AG04450 (cell line): ENCODE measurements around the gene SNPH. TPM values are rescaled to one million over a fixed set of nuclear protein-coding genes. Genes with fewer than 3 reads are reported as not detected.

Source experiments
- CTCF ChIA-PET: fragments of 300-600, 350-600 bp; formaldehyde crosslinking; extraction: SDS; loops from one replicate; lab custom pipeline; 2022; ENCODE audit warnings: antibody characterized with exemption, inconsistent platforms; lab: Charles Lee
- POLR2A ChIA-PET: fragments of 350-600 bp; formaldehyde crosslinking; extraction: SDS; loops from one replicate; lab custom pipeline; 2021; ENCODE audit warnings: antibody characterized with exemption, inconsistent platforms; lab: Yijun Ruan, JAX
- DNase-seq: peaks from one replicate; pipeline ENCODE4 v3.0.0-alpha.2; 2011; ENCODE audit warnings: low read depth, low spot score
- H3K27ac ChIP-seq: one replicate; pipeline ENCODE4 v1.5.1; 2012; ENCODE audit warnings: low read depth, low read length, control low read depth
- H3K27me3 ChIP-seq: one replicate; pipeline ENCODE4 v1.6.0; 2012; ENCODE audit warnings: low read length; ENCODE audit not compliant: control insufficient read depth, insufficient read depth
- H3K4me3 ChIP-seq: 2 replicates; pipeline ENCODE4 v1.5.1; 2011; ENCODE audit warnings: mild to moderate bottlenecking, low read depth, low read length, control low read depth
- H3K9me3 ChIP-seq: 2 replicates; pipeline ENCODE4 v1.5.1; 2012; ENCODE audit warnings: low read length; ENCODE audit not compliant: control insufficient read depth, insufficient read depth
- polyA plus RNA-seq: library from polyadenylated mRNA; depleted of rRNA; stranded (reverse); fragments of >200 nt; gene quantifications from 2 replicates; pipeline ENCODE4 v1.2.3, GENCODE V29; 2011
- TF ChIP-seq, protein P1 (sequence below): IDR thresholded peaks from 2 replicates; pipeline ENCODE4 v1.5.1; 2011; ENCODE audit warnings: low read depth, low read length, control low read depth, inconsistent platforms

The SNPH gene
- polyA plus RNA-seq, 1 experiment = 1.5 TPM

DNA sequence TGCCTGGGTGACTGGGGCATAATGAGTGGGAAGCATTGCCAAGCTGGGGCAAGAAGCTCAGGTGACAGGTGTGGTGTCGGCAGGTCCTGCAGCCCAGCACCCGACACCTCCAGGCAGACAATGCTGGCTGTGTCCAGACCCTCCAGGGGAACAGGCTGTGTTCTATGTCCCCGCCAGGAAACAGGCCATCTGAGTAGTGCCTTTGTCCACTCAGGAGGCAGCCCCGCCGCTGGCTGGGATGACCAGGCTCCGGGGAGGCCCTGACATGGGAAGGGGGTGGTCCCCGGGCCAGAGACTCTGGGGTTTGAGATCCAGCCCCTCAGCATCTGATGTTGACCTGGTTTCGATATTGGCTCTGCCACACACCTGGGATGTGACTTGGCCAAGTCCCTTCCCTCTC, 28.4 kb downstream of the SNPH start:
- CTCF ChIA-PET = no interaction called here
- DNase-seq = no peak
- H3K27ac ChIP-seq = no peak overlapping the region
- no peaks in the 10 kb centered on the region for H3K27me3 ChIP-seq
- POLR2A ChIA-PET = no interaction called here
- H3K9me3 ChIP-seq = no peaks in the 10 kb centered on the region; the same call in 1 of the 2 replicates
- H3K4me3 ChIP-seq = no peak overlapping the region
- TF ChIP-seq, protein P1, sequence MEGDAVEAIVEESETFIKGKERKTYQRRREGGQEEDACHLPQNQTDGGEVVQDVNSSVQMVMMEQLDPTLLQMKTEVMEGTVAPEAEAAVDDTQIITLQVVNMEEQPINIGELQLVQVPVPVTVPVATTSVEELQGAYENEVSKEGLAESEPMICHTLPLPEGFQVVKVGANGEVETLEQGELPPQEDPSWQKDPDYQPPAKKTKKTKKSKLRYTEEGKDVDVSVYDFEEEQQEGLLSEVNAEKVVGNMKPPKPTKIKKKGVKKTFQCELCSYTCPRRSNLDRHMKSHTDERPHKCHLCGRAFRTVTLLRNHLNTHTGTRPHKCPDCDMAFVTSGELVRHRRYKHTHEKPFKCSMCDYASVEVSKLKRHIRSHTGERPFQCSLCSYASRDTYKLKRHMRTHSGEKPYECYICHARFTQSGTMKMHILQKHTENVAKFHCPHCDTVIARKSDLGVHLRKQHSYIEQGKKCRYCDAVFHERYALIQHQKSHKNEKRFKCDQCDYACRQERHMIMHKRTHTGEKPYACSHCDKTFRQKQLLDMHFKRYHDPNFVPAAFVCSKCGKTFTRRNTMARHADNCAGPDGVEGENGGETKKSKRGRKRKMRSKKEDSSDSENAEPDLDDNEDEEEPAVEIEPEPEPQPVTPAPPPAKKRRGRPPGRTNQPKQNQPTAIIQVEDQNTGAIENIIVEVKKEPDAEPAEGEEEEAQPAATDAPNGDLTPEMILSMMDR = no peak

GRCh38 chr20:1295276-1295930, 29.3 kb downstream of the SNPH start:
- TF ChIP-seq, protein P1 = no peak
- ChIA-PET CTCF (no interaction called here), POLR2A (no interaction called here)
- H3K27me3 ChIP-seq = no peaks in the 10 kb centered on the region
- no peak overlapping the region for H3K27ac ChIP-seq
- H3K9me3 ChIP-seq = no peaks in the 10 kb centered on the region; the same call in 1 of the 2 replicates
- H3K4me3 ChIP-seq = no peak overlapping the region
- no peak for DNase-seq

GRCh38 chr20:1296117-1296610, 30.1 kb downstream of the SNPH start:
- Histone ChIP-seq H3K27ac (no peak overlapping the region), H3K9me3 (no peaks in the 10 kb centered on the region; the same call in 1 of the 2 replicates), H3K27me3 (no peaks in the 10 kb centered on the region), H3K4me3 (no peak overlapping the region)
- DNase-seq = no peak
- ChIA-PET POLR2A (no interaction called here), CTCF (no interaction called here)
- TF ChIP-seq, protein P1 = no peak

DNA sequence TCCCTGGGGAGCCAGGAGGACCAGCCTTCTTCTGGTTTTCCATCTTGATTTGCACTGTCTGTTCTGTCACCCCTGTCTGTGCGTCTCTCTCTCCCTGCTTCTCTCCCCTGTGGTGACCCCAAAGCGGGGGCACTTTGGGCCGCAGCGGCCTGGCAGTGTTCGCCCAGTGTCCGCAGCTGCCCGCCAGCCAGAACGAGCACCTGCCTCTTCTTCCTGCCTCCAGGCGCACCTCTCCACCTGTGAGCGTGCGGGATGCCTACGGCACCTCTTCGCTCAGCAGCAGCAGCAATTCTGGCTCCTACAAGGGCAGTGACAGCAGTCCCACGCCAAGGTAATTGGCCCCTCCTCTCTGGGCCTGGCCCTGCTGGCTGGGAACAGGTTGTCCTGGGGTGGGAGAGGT, 30.8 kb downstream of the SNPH start:
- Histone ChIP-seq H3K27me3 (no peaks in the 10 kb centered on the region), H3K9me3 (no peaks in the 10 kb centered on the region; the same call in 1 of the 2 replicates), H3K27ac (no peak overlapping the region), H3K4me3 (no peak overlapping the region)
- CTCF ChIA-PET = no interaction called here
- POLR2A ChIA-PET = no interaction called here
- TF ChIP-seq, protein P1 = no peak
- no peak for DNase-seq

DNA sequence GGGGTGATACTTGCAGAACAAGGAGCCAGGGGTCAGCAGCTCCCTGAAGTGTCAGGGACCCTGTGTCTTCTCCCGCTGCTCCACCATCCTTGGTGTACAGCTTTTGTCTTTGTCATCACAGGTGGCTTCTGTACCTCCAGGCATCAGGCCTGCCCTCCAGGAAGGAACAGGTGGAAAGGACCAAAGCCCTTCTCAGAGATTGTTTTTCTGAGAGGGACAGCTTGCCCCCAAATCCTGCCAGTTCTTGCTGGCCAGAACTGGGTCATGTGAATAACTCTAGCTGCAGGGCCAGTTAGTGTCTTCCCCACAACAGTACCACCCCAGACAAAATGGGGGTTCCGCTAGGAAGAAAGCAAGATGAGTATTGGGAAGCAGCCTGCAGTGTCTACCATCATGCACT, 31.4 kb downstream of the SNPH start:
- no peak overlapping the region for H3K4me3 ChIP-seq
- CTCF ChIA-PET = interaction anchor here (0.5 to 1.4 kb wide), 2 partner anchors 25 to 31 kb away, joined by 3 to 5 read pairs; no protein-coding TSS in a partner anchor
- no peak for DNase-seq
- H3K27me3 ChIP-seq = no peaks in the 10 kb centered on the region
- H3K27ac ChIP-seq = no peak overlapping the region
- TF ChIP-seq, protein P1 = no peak
- POLR2A ChIA-PET = no interaction called here
- H3K9me3 ChIP-seq = no peaks in the 10 kb centered on the region; the same call in 1 of the 2 replicates
